Spleen (tissue), 11 donors: Measurements from ENCODE around the gene SLCO2A1. TPM values are rescaled to one million over a fixed set of nuclear protein-coding genes. Genes with fewer than 3 reads are reported as not detected.

Experiments used
- DNase-seq: peaks from one replicate; pipeline ENCODE4 v3.0.0-alpha.2; 2020
- H3K27ac ChIP-seq, 8 donors: fragments of 200-600 bp; sonication (generic) in 7 of 8; 1 replicate in 4 of 8; 2 replicates in 4 of 8; pipeline versions ENCODE4 v1.5.0 to v1.8.0; 2016 to 2021; ENCODE audit warnings: inconsistent platforms in 4 of 8, mild to moderate bottlenecking in 4 of 8, moderate library complexity in 1 of 8
- H3K27me3 ChIP-seq, 7 donors: fragments of 200-600 bp; sonication (generic) in 6 of 7; replicated peaks in 1 of 7; 1 replicate in 4 of 7; 2 replicates in 3 of 7; pipeline versions ENCODE4 v1.5.0 to v1.8.0; 2016 to 2021; ENCODE audit warnings: inconsistent platforms in 3 of 7, mild to moderate bottlenecking in 1 of 7
- H3K36me3 ChIP-seq, 6 donors: fragments of 200-600 bp; sonication (generic) in 5 of 6; 1 replicate in 4 of 6; 2 replicates in 2 of 6; pipeline versions ENCODE4 v1.5.0 to v1.8.0; 2016 to 2021; ENCODE audit warnings: inconsistent platforms in 2 of 6
- H3K4me1 ChIP-seq, 6 donors: fragments of 200-600 bp; sonication (generic) in 5 of 6; 1 replicate in 3 of 6; 2 replicates in 3 of 6; pipeline versions ENCODE4 v1.5.0 to v1.8.0; 2016 to 2021; ENCODE audit warnings: inconsistent platforms in 3 of 6
- H3K4me3 ChIP-seq, 8 donors: fragments of 200-600 bp; sonication (generic) in 7 of 8; 1 replicate in 4 of 8; 2 replicates in 4 of 8; pipeline versions ENCODE4 v1.5.0 to v1.8.0; 2016 to 2021; ENCODE audit warnings: inconsistent platforms in 4 of 8, mild to moderate bottlenecking in 4 of 8, moderate library complexity in 2 of 8
- H3K9me3 ChIP-seq, 8 donors: fragments of 200-600 bp; sonication (generic) in 7 of 8; 1 replicate in 4 of 8; 2 replicates in 4 of 8; pipeline versions ENCODE4 v1.5.0 to v1.8.0; 2016 to 2021; ENCODE audit warnings: inconsistent platforms in 4 of 8
- POLR2A ChIP-seq, 3 donors: fragments of 450-650 bp; IDR thresholded peaks; one replicate each; pipeline ENCODE4 v1.5.1; 2017; ENCODE audit warnings: antibody characterized with exemption in 3 of 3, mild to moderate bottlenecking in 1 of 3
- POLR2AphosphoS5 ChIP-seq, 3 donors: sonication (generic); formaldehyde crosslinking; IDR thresholded peaks; one replicate each; pipeline ENCODE4 v1.5.1; 2017; ENCODE audit warnings: antibody characterized with exemption in 3 of 3
- WGBS, 5 donors: extraction: QIAGEN DNeasy Blood & Tissue Kit in 3 of 5; methylation state at CpG; one replicate each; pipeline versions ENCODE4 v1.1.5 to v1.1.7; 2013 to 2018; 5-methylcytosine and 5-hydroxymethylcytosine counted together
- intact Hi-C: fragments of 100-400 bp; cut with DNase I; formaldehyde crosslinking; loops from one replicate; pipeline ENCODE4 v1.15.0; 2023; ENCODE audit warnings: low total_unique reads
- polyA plus RNA-seq, 3 donors: library from polyadenylated mRNA; stranded (reverse); fragments of 200-250 nt; gene quantifications; one replicate each; pipeline ENCODE4 v1.2.1, GENCODE V29; 2013
- total RNA-seq, 7 donors: library from RNA; depleted of rRNA in 3 of 7; stranded (reverse); fragments of >200 nt in 3 of 7; fragmentation: NEBNext Ultra II Directional in 4 of 7; extraction: Animal tissue kit (Norgen Biotek cat#: 25700) in 4 of 7; gene quantifications; one replicate each; pipeline versions ENCODE4 v1.1.0 to v1.2.1, GENCODE V29; 2016 to 2021
- TF ChIP-seq, protein P1 (sequence below), 11 experiments: fragments of 200-600 bp in 7 of 11; fragments of 450-650 bp in 4 of 11; sonication (generic) in 4 of 11; IDR thresholded peaks in 8 of 11; conservative IDR thresholded peaks in 3 of 11; 1 replicate in 7 of 11; 2 replicates in 4 of 11; pipeline versions ENCODE4 v1.4.0 to v1.8.0; 2016 to 2021; ENCODE audit warnings: antibody characterized with exemption in 11 of 11, inconsistent platforms in 4 of 11, mild to moderate bottlenecking in 1 of 11
- donor health status: healthy with polysubstance abuse.
- donor health status: DM: no; HTN: no; CAD: no; lungs with moderate emphysema.
- donor health status: DM: no; HTN: no; CAD: no.
- donor health status: Bipolar disorder and iron deficiency.
- donor health status: healthy.
- donor health status: DM: no; HTN: no; CAD: no.
- donor health status: DM: yes; HTN: yes; CAD: no.

SLCO2A1 gene
- total and polyA plus RNA-seq, 10 donors: 4.8 to 118 (median 29.8) TPM

DNA sequence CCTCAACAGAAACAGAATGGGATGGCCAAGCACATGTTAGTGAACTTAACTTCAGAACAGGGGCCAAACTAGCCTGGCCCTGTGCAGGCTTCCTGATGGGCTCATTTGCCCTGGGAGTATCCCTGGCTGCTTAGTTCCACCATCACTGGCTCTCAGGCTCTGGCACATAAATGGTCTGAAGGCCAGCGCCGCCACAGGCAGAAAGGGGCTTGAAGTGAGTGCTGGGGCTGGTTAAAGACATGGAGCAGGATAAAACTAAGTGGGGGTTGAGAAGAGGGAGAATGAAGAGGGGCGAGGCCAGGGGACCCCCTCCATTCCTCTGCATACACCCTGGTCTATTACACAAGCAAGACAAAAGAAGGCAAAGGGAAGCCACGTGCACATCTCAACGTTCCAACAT lies 12.2 kb downstream of the SLCO2A1 start:
- peaks cover 0 to 9% (median 0%) of the 10 kb centered on the region in 6 donors for H3K4me1 ChIP-seq
- no peaks in the 10 kb centered on the region for H3K36me3 ChIP-seq
- WGBS, 5 donors: 84 to 93% (median 88%) methylated on average over 5 of the region's 5 CpGs
- no peak overlapping the region for H3K4me3 ChIP-seq
- no peak for DNase-seq
- H3K27me3 ChIP-seq: no peaks in the 10 kb centered on the region
- no peak overlapping the region for H3K27ac ChIP-seq
- no peaks in the 10 kb centered on the region for H3K9me3 ChIP-seq
- intact Hi-C loops: no loop called here
- TF ChIP-seq POLR2A (IDR thresholded peaks at IDR 0.05) (no peak), POLR2AphosphoS5 (IDR thresholded peaks at IDR 0.05) (no peak)
- TF ChIP-seq, protein P1, sequence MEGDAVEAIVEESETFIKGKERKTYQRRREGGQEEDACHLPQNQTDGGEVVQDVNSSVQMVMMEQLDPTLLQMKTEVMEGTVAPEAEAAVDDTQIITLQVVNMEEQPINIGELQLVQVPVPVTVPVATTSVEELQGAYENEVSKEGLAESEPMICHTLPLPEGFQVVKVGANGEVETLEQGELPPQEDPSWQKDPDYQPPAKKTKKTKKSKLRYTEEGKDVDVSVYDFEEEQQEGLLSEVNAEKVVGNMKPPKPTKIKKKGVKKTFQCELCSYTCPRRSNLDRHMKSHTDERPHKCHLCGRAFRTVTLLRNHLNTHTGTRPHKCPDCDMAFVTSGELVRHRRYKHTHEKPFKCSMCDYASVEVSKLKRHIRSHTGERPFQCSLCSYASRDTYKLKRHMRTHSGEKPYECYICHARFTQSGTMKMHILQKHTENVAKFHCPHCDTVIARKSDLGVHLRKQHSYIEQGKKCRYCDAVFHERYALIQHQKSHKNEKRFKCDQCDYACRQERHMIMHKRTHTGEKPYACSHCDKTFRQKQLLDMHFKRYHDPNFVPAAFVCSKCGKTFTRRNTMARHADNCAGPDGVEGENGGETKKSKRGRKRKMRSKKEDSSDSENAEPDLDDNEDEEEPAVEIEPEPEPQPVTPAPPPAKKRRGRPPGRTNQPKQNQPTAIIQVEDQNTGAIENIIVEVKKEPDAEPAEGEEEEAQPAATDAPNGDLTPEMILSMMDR (IDR thresholded peaks at IDR 0.05 in 8 of 11, conservative IDR thresholded peaks at IDR 0.05 in 3 of 11): no peak

DNA sequence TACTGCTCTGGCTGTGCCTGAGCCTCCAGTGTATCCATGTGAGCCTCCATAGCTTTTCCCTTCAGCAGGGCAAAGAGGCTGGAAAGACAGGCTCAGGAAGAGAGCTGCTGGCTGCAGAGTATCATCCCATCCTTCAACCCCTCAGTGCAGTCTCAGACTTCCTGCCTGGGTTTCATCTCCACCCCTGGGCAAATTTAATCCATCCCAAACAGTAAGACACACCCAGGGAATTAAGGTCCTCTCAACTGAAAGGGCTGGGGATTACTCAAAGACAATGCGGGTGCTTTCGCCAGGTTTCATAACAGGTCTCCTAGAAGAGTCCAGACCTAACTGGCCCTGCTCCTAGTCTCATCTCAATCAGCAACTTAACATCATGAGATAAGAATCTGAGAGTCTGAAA lies 15.5 kb downstream of the SLCO2A1 start:
- Histone ChIP-seq H3K27me3 (no peaks in the 10 kb centered on the region), H3K27ac (no peak overlapping the region), H3K4me1 (peaks cover 0 to 9% (median 0%) of the 10 kb centered on the region in 6 donors), H3K36me3 (no peaks in the 10 kb centered on the region), H3K9me3 (no peaks in the 10 kb centered on the region), H3K4me3 (no peak overlapping the region)
- DNase-seq: no peak
- 80 to 100% (median 99%) methylated on average over 1 to 2 of the region's 2 CpGs; no CpG with 5 or more reads in 1 of the 5 donors for WGBS, 5 donors
- TF ChIP-seq, protein P1 (IDR thresholded peaks at IDR 0.05 in 8 of 11, conservative IDR thresholded peaks at IDR 0.05 in 3 of 11): no peak
- TF ChIP-seq POLR2A (IDR thresholded peaks at IDR 0.05): no peak
- TF ChIP-seq POLR2AphosphoS5 (IDR thresholded peaks at IDR 0.05): no peak
- intact Hi-C loops: no loop called here

DNA sequence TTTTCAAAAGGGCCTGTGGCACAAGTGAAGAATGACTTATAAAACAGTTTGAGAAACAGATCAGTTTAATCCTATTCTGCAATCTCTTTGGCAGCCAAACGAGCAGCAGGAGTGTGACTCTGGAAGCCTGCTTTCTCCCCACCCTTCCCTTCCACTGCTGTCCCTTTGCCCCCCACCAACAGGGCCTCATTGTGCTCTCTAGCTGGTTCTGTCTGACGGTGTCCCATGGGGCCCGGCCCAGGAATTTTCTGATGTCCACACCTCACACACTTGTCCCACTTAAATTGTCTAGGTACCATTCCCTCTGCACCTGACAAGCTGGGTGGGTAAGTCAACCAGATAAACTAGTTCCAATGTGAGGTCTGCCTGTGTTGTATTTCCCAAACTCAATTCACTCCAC lies 16.4 kb downstream of the SLCO2A1 start:
- Histone ChIP-seq H3K27ac (no peak overlapping the region), H3K27me3 (no peaks in the 10 kb centered on the region), H3K4me3 (no peak overlapping the region), H3K36me3 (no peaks in the 10 kb centered on the region), H3K9me3 (no peaks in the 10 kb centered on the region), H3K4me1 (no peaks in the 10 kb centered on the region)
- no peak for DNase-seq
- no peak for TF ChIP-seq POLR2A (IDR thresholded peaks at IDR 0.05)
- TF ChIP-seq, protein P1 (IDR thresholded peaks at IDR 0.05 in 8 of 11, conservative IDR thresholded peaks at IDR 0.05 in 3 of 11): no peak
- TF ChIP-seq POLR2AphosphoS5 (IDR thresholded peaks at IDR 0.05): no peak
- intact Hi-C loops: no loop called here
- WGBS, 5 donors: 73 to 84% (median 74%) methylated on average over 3 of the region's 3 CpGs

DNA sequence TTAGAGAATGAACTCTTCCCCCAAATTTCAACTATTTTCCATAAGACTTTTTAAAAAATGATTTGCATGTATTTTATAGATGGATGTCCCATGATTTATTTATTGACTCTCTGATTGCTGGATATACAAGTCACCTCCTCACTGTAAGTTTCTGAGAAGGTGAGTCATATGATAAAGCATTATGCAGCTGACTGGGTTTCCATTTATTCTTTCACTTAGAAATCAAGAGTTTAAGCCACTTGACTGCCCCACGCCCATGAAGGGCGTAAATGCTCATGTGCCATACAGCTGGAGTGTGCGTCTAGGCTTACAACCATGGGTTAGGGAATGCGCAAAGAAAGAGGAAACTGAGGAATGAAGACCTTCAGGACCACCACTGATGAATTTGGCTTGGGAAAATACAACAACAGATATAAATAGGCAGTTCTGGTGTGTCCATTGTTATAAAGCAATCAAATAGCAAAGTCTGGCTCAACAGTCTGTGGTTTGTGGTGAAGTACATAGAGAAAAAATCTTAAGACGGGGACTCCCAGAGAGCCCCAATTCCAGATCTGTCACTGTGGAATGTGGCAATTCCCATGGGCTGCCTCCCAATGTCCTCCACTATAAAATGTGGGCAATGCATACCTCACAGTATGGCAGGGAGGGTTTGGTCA lies 20.3 kb downstream of the SLCO2A1 start:
- no peak overlapping the region for H3K4me3 ChIP-seq
- H3K36me3 ChIP-seq: no peaks in the 10 kb centered on the region
- 89 to 97% (median 94%) methylated on average over 5 of the region's 5 CpGs for WGBS, 5 donors
- TF ChIP-seq POLR2AphosphoS5 (IDR thresholded peaks at IDR 0.05) (no peak), POLR2A (IDR thresholded peaks at IDR 0.05) (no peak)
- TF ChIP-seq, protein P1 (IDR thresholded peaks at IDR 0.05 in 8 of 11, conservative IDR thresholded peaks at IDR 0.05 in 3 of 11): no peak
- no peak overlapping the region for H3K27ac ChIP-seq
- intact Hi-C loops: no loop called here
- peaks cover 0 to 8% (median 3%) of the 10 kb centered on the region in 8 donors for H3K9me3 ChIP-seq
- H3K4me1 ChIP-seq: no peaks in the 10 kb centered on the region
- DNase-seq: no peak
- H3K27me3 ChIP-seq: no peaks in the 10 kb centered on the region
